SIG-M5 treated with dmso at 0.1 percent for 504 hours (cell line): ENCODE data around the gene FAM180A.
A peak's percentile ranks its signal among the peaks of the same experiment; 100 is the strongest.
"Not testable (repeated sequence)": the region's sequence is repeated elsewhere in the genome, so short reads cannot be mapped to it uniquely, and the experiment has no call there.

Experiments used
- DNase-seq: peaks from one replicate; lab custom pipeline; 2025; ENCODE audit not compliant: unreplicated experiment; lab: John Stamatoyannopoulos, UW

The FAM180A gene

GRCh38 chr7:135715055-135715522 lies 33.5 kb downstream of the FAM180A start:
- DNase-seq: no peak

- peak; percentile 26 for DNase-seq
Measured at GRCh38 chr7:135714534-135715009, 34.0 kb downstream of the FAM180A start.

- DNase-seq: no peak
Measured at GRCh38 chr7:135713836-135714470, 34.7 kb downstream of the FAM180A start.

- no peak for DNase-seq
Measured at GRCh38 chr7:135712796-135713195, 35.8 kb downstream of the FAM180A start.

GRCh38 chr7:135712182-135712782 lies 36.3 kb downstream of the FAM180A start:
- DNase-seq: no peak

GRCh38 chr7:135711139-135711469 lies 37.5 kb downstream of the FAM180A start:
- no peak for DNase-seq

GRCh38 chr7:135710417-135711138 lies 38.0 kb downstream of the FAM180A start:
- DNase-seq: peak; percentile 17

GRCh38 chr7:135709508-135709907 lies 39.1 kb downstream of the FAM180A start:
- no peak for DNase-seq

GRCh38 chr7:135708041-135708440 lies 40.6 kb downstream of the FAM180A start:
- no peak for DNase-seq

- peak; percentile 10 for DNase-seq
Measured at GRCh38 chr7:135707570-135707966, 41.0 kb downstream of the FAM180A start.

- peak; percentile 39 for DNase-seq
Measured at GRCh38 chr7:135706858-135707569, 41.6 kb downstream of the FAM180A start.

GRCh38 chr7:135706038-135706742 lies 42.4 kb downstream of the FAM180A start:
- DNase-seq: no peak

- no peak for DNase-seq
Measured at GRCh38 chr7:135704698-135705097, 43.9 kb downstream of the FAM180A start.

- no peak for DNase-seq
Measured at GRCh38 chr7:135704074-135704473, 44.5 kb downstream of the FAM180A start.

GRCh38 chr7:135697276-135698049 lies 51.1 kb downstream of the FAM180A start:
- DNase-seq: no peak

- DNase-seq: no peak
Measured at GRCh38 chr7:135693558-135693957, 55.1 kb downstream of the FAM180A start.

GRCh38 chr7:135692606-135693005 lies 56.0 kb downstream of the FAM180A start:
- DNase-seq: not testable (repeated sequence)

GRCh38 chr7:135692055-135692454 lies 56.6 kb downstream of the FAM180A start:
- no peak for DNase-seq

GRCh38 chr7:135690566-135690965 lies 58.0 kb downstream of the FAM180A start:
- DNase-seq: no peak

GRCh38 chr7:135687466-135687865 lies 61.1 kb downstream of the FAM180A start:
- no peak for DNase-seq
